K562 (cell line): Measurements from ENCODE around the gene RPL28. TPM values are rescaled to one million over a fixed set of nuclear protein-coding genes. Genes with fewer than 3 reads are reported as not detected.

Experiments
- ATF1 ChIP-seq, 2 experiments: fragments of 450-650 bp in 1 of 2; IDR thresholded peaks; 2 replicates each; pipeline ENCODE4 v1.6.1; 2016; ENCODE audit warnings: missing compliant biosample characterization in 1 of 2, missing genetic modification characterization in 1 of 2
- BCOR ChIP-seq: fragments of 450-650 bp; IDR thresholded peaks from 2 replicates; pipeline ENCODE4 v1.6.1; 2016
- EHMT2 ChIP-seq: fragments of 450-650 bp; IDR thresholded peaks from 2 replicates; pipeline ENCODE4 v1.6.1; 2018; ENCODE audit warnings: antibody characterized with exemption
- KDM2B ChIP-seq: fragments of 250-450 bp; sonication (Bioruptor Pico); IDR thresholded peaks from 2 replicates; pipeline ENCODE4 v1.8.0; 2021; ENCODE audit warnings: mild to moderate bottlenecking, moderate library complexity
- KLF6 ChIP-seq: fragments of 250-450 bp; sonication (Bioruptor Pico); IDR thresholded peaks from 2 replicates; pipeline ENCODE4 v1.4.0; 2020; ENCODE audit warnings: mild to moderate bottlenecking, moderate library complexity, borderline replicate concordance
- MEF2A ChIP-seq: IDR thresholded peaks from 2 replicates; pipeline ENCODE4 v1.6.1; 2011; ENCODE audit warnings: low read depth, mild to moderate bottlenecking, low read length, moderate library complexity; ENCODE audit not compliant: control insufficient read depth
- PHB2 ChIP-seq: fragments of 450-650 bp; IDR thresholded peaks from 2 replicates; pipeline ENCODE4 v1.6.1; 2017; ENCODE audit warnings: low read depth
- POLR2AphosphoS5 ChIP-seq: IDR thresholded peaks from 2 replicates; pipeline ENCODE4 v1.6.1; 2011; ENCODE audit warnings: mild to moderate bottlenecking, low read depth, low read length, moderate library complexity; ENCODE audit not compliant: control insufficient read depth, insufficient read depth
- RBM34 ChIP-seq: fragments of 200-400 bp; formaldehyde crosslinking; IDR thresholded peaks from 2 replicates; pipeline ENCODE4 v1.6.1; 2018; ENCODE audit warnings: low read length, borderline replicate concordance; ENCODE audit not compliant: insufficient read depth
- SETDB1 ChIP-seq: IDR thresholded peaks from one replicate; pipeline ENCODE4 v1.6.1; 2012; ENCODE audit warnings: low read length, control low read depth, inconsistent platforms
- TEAD4 ChIP-seq, 2 experiments: sonication (generic) in 1 of 2; formaldehyde crosslinking in 1 of 2; IDR thresholded peaks; 2 replicates each; pipeline versions ENCODE4 v1.6.1 to v1.8.0; 2012 to 2022; ENCODE audit warnings: borderline replicate concordance in 1 of 2, inconsistent platforms in 1 of 2, low read length in 1 of 2, mild to moderate bottlenecking in 1 of 2, missing genetic modification reagents in 1 of 2
- XRCC4 ChIP-seq: IDR thresholded peaks from one replicate; pipeline ENCODE4 v1.6.1; 2011; ENCODE audit not compliant: insufficient read depth, insufficient read length; ENCODE audit errors: extremely low read depth
- ZKSCAN1 ChIP-seq: fragments of 150-350 bp; IDR thresholded peaks from 2 replicates; pipeline ENCODE4 v1.6.1; 2016; ENCODE audit warnings: low read depth, low read length
- ZNF121 ChIP-seq: sonication (generic); formaldehyde crosslinking; conservative IDR thresholded peaks from 2 replicates; pipeline ENCODE4 v1.8.0; 2022; ENCODE audit warnings: missing genetic modification reagents
- polyA plus RNA-seq, 8 experiments: library from polyadenylated mRNA; depleted of rRNA in 4 of 8; stranded (reverse) in 5 of 8; unstranded in 3 of 8; fragments of >200 nt; fragmentation: Nextera tagmentation in 2 of 8; fragmentation: Illumina TruSeq in 1 of 8; extraction: Ambion mirVana in 2 of 8; extraction: Trizol in 1 of 8; gene quantifications; 2 replicates each; pipeline versions ENCODE4 v1.2.1 to v1.2.3, GENCODE V29; 2011 to 2014; ENCODE audit warnings: inconsistent platforms in 1 of 8, missing spikeins in 1 of 8
- total RNA-seq, 7 experiments: library from RNA; depleted of rRNA in 6 of 7; stranded (reverse); fragments of >200 nt in 6 of 7; fragmentation: Illumina TruSeq in 2 of 7; extraction: Trizol in 2 of 7; gene quantifications; 2 replicates each; pipeline versions ENCODE4 v1.2.1 to v1.2.3, GENCODE V29; 2011 to 2021; ENCODE audit warnings: low replicate concordance in 1 of 7
- TF ChIP-seq, protein P1 (sequence below): IDR thresholded peaks from 2 replicates; pipeline ENCODE4 v1.6.1; 2011; ENCODE audit not compliant: insufficient read length; ENCODE audit errors: extremely low read depth

The RPL28 gene
- total and polyA plus RNA-seq, 9 of the 15 experiments (the other 6 are each of a cell fraction or from before 2014, with no cell fraction given): 124 to 3,106 (median 622) TPM

GRCh38 chr19:55402509-55402908 lies 16.8 kb downstream of the RPL28 start (continued):
- TF ChIP-seq, protein P1, sequence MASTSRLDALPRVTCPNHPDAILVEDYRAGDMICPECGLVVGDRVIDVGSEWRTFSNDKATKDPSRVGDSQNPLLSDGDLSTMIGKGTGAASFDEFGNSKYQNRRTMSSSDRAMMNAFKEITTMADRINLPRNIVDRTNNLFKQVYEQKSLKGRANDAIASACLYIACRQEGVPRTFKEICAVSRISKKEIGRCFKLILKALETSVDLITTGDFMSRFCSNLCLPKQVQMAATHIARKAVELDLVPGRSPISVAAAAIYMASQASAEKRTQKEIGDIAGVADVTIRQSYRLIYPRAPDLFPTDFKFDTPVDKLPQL: no peak
- TF ChIP-seq KDM2B (CRISPR knock-in tag) (no peak), KLF6 (CRISPR knock-in tag) (no peak), XRCC4 (no peak), BCOR (no peak), EHMT2 (no peak), MEF2A (no peak), ZNF121 (CRISPR knock-in tag) (peak; percentile 23; the same call in 1 of the 2 replicates), RBM34 (no peak), POLR2AphosphoS5 (peak; percentile 1; the same call in 1 of the 2 replicates), PHB2 (no peak), TEAD4 (IDR thresholded peaks at IDR 0.05; ENCODE audit: low read length) (no peak), TEAD4 (CRISPR knock-in tag; IDR thresholded peaks at IDR 0.05; ENCODE audit: borderline replicate concordance) (no peak), ATF1 (CRISPR knock-in tag; IDR thresholded peaks at IDR 0.05) (no peak), ATF1 (tag; IDR thresholded peaks at IDR 0.05) (no peak), ZKSCAN1 (no peak), SETDB1 (no peak)
